ENCODE data around the gene TFF2.

TFF2 gene

GRCh38 chr21:42347601-42348327 lies 3.0 kb downstream of the TFF2 start:
- Histone ChIP-seq H3K27ac (no peak overlapping the region), H3K9me3 (ENCODE audit: control insufficient read depth, low read length) (no peaks in the 10 kb centered on the region), H3K4me1 (no peaks in the 10 kb centered on the region), H3K27me3 (ENCODE audit: control insufficient read depth, insufficient read depth, low read length) (no peaks in the 10 kb centered on the region), H3K9ac (no peak overlapping the region), H3K36me3 (ENCODE audit: control insufficient read depth, insufficient read depth, low read length) (no peaks in the 10 kb centered on the region), H3K4me2 (ENCODE audit: low read length) (no peak overlapping the region), H3K4me3 (ENCODE audit: low read depth, low read length) (no peak overlapping the region), H2AFZ (no peak overlapping the region), H3K79me2 (no peaks in the 10 kb centered on the region)
- TF ChIP-seq CTCF (IDR thresholded peaks at IDR 0.05): no peak

GRCh38 chr21:42346866-42347600 lies 3.8 kb downstream of the TFF2 start:
- no peak overlapping the region for H3K4me2 ChIP-seq (ENCODE audit: low read length)
- no peaks in the 10 kb centered on the region for H3K36me3 ChIP-seq (ENCODE audit: control insufficient read depth, insufficient read depth, low read length)
- no peak overlapping the region for H3K4me3 ChIP-seq (ENCODE audit: low read depth, low read length)
- H3K4me1 ChIP-seq: no peaks in the 10 kb centered on the region
- H3K9ac ChIP-seq: no peak overlapping the region
- H2AFZ ChIP-seq: no peak overlapping the region
- H3K79me2 ChIP-seq: no peaks in the 10 kb centered on the region
- H3K9me3 ChIP-seq (ENCODE audit: control insufficient read depth, low read length): no peaks in the 10 kb centered on the region
- TF ChIP-seq CTCF (IDR thresholded peaks at IDR 0.05): no peak
- no peak overlapping the region for H3K27ac ChIP-seq
- H3K27me3 ChIP-seq (ENCODE audit: control insufficient read depth, insufficient read depth, low read length): no peaks in the 10 kb centered on the region

- Histone ChIP-seq H3K9ac (no peak overlapping the region), H3K27me3 (ENCODE audit: control insufficient read depth, insufficient read depth, low read length) (no peaks in the 10 kb centered on the region), H3K4me1 (no peaks in the 10 kb centered on the region), H3K4me3 (ENCODE audit: low read depth, low read length) (no peak overlapping the region), H3K36me3 (ENCODE audit: control insufficient read depth, insufficient read depth, low read length) (no peaks in the 10 kb centered on the region), H3K27ac (no peak overlapping the region), H3K79me2 (no peaks in the 10 kb centered on the region), H3K9me3 (ENCODE audit: control insufficient read depth, low read length) (no peaks in the 10 kb centered on the region), H2AFZ (no peak overlapping the region), H3K4me2 (ENCODE audit: low read length) (no peak overlapping the region)
- TF ChIP-seq CTCF (IDR thresholded peaks at IDR 0.05): no peak
These were observed 4.4 kb downstream of the TFF2 start for GRCh38 chr21:42346441-42346840.

GRCh38 chr21:42344631-42345030 lies 6.2 kb downstream of the TFF2 start:
- no peaks in the 10 kb centered on the region for H3K79me2 ChIP-seq
- H3K4me1 ChIP-seq: no peaks in the 10 kb centered on the region
- no peak overlapping the region for H3K4me2 ChIP-seq (ENCODE audit: low read length)
- TF ChIP-seq CTCF (IDR thresholded peaks at IDR 0.05): no peak
- H2AFZ ChIP-seq: no peak overlapping the region
- H3K27me3 ChIP-seq (ENCODE audit: control insufficient read depth, insufficient read depth, low read length): no peaks in the 10 kb centered on the region
- no peak overlapping the region for H3K9ac ChIP-seq
- no peak overlapping the region for H3K4me3 ChIP-seq (ENCODE audit: low read depth, low read length)
- no peak overlapping the region for H3K27ac ChIP-seq
- no peaks in the 10 kb centered on the region for H3K9me3 ChIP-seq (ENCODE audit: control insufficient read depth, low read length)
- no peaks in the 10 kb centered on the region for H3K36me3 ChIP-seq (ENCODE audit: control insufficient read depth, insufficient read depth, low read length)
